Activated CD4-positive, CD25-positive, alpha-beta regulatory T cell treated with anti-CD3 and anti-CD28 coated beads, Interleukin-2, amount 50 U/mL, for 24 hours (primary cell): ENCODE data around the gene C1orf21.
A peak's percentile ranks its signal among the peaks of the same experiment; 100 is the strongest.

Source experiments
- ATAC-seq, 2 donors: fragments of 150-1000 bp; cut with Tn5 transposase; one replicate each; pipeline ENCODE4 v1.10.0; 2021; ENCODE audit warnings: mild to moderate bottlenecking in 1 of 2, moderate library complexity in 1 of 2

Gene C1orf21

DNA sequence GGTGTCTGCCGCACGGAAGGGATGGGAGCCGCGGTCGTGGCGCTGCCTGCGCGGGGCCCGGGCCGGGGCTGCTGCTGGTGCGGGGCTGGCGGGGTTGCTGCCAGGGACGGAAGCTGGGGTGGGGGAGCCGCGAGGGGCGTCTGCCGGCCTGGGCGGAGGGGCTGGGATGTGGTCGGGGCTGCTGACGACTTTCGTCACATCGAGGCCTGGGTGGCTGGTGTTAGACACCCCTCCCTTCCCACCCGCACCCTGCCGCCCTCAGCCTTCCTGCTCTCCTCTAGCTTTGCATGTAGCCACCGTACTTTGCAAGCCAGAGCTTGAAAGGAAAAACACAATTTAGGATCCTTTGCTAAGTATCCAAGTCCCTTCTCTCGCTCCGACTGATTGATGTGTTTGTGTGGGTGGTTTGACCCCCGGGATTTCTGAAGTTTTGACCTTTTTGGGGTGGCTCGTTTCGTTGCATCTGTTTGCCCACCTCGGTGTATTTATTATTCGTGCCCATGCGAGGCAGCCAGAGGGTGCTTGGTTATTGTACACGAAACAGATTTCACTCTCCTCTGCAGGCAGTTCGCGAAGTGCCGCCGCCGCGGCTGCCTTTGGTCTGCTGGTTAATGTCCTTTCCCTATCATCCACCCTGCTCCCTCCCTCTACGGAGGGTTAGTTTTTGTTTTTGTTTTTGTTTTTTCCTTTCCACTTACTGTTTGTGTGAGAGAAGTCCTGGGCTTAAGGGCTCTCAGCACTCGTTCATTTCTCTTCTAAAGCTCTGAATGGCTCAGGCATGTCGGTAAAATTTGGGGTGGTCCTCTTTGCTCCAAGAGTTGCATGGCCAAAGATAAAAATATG is 868 bp downstream of the C1orf21 start:
- ATAC-seq, result peak; percentile 25 to 29

DNA sequence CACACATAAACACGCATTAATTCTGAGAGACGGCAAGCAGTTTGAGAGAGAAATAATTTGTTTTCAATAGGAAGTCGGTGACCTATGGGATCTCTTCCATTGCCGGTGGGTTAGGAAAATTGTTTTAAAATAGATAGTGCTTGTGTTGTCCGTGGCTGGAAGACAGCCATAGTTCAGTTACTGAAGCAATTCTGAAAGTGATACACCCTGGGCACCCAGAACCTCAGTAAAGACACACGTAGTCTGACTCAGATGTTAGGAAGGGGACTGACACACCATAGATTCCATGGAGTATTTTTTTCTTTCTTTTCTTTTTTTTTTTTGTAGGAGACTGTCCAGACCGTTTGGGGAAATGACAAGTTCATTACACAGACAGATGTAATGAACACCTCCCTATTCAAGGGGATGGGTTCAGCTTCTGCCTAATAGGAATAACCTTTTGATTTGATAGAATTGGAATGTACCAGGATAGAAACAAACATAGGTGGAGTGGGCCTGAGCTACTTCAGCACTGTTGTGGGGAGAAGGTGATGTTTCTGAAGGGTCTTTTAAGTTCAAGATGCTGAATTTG is 1.6 kb downstream of the C1orf21 start:
- ATAC-seq, result no peak

GRCh38 chr1:184388971-184389370 is 2.1 kb downstream of the C1orf21 start:
- no peak for ATAC-seq

- ATAC-seq, result no peak
These were observed 2.6 kb downstream of the C1orf21 start for GRCh38 chr1:184389446-184389845.

DNA sequence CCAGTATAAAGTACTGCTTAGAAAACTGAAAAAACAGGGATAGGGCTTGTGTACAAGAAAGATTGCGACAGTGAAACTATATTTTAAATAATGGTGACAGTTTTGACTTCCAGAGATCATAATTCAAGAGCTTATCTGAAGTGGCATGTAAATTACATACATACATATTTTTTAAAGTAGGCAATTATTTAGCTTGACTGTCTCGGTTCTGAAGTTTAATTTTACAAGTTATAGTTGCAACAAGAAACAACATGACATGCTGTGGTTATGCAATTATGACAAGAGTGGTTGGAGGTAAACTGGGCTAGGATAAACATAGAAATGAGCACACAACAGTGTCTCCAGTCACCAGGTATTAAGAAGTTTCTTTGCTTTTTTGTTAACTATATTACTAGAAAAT is 4.1 kb downstream of the C1orf21 start:
- no peak for ATAC-seq

- ATAC-seq, result no peak
These were observed 5.2 kb downstream of the C1orf21 start for GRCh38 chr1:184392067-184392466.

DNA sequence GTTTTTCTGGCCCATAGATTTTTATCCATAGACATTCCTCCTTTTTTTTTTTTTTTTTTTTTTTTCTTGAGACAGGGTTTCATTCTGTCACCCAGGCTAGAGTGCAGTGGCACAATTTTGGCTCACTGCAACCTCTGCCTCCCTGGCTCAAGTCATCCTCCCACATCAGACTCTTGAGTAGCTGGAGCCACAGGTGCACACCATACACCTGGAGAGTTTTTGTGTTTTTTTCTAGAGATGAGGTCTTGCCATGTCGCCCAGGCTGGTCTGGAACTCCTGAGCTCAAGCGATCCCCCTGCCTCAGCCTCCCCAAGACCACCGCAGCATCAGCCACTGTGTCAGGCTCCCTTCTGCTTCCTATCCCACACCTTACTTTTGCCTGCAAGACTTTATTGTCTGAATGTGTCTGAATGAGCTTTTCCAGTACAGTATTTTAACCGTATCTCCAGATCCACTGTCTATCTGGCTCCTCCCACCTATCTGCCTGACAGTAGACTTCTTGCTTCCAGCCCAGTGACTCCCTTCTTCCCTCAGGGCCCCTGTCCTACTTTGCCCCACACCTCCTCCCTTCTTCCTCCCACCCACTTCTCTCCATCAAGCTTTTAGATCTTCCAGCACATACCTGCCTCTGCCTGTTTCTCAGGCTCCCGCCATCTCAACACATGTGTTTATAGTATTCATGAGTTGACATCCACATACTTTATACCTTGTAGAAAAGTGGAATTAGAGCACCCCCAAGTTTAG is 6.1 kb downstream of the C1orf21 start:
- no peak for ATAC-seq

DNA sequence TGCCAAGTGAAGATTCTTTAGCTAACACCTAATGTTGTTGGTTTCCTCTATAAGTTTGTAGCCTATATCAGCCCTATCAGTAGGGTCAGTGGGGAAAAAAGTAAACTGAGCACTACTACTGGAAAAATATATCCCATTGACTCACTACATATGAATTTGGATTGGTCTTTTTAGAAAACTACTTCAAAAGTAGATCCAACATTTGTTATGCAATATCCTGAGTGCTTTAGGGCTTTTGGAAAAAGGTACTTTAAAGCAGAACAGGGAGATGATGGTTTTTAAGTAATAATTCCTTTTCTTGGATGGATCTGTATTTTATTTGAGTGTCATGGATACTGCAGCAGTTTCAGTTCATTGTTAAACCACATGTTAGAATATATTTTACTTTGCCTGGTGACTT is 7.1 kb downstream of the C1orf21 start:
- no peak for ATAC-seq

GRCh38 chr1:184395370-184395769 is 8.5 kb downstream of the C1orf21 start:
- ATAC-seq, result no peak

DNA sequence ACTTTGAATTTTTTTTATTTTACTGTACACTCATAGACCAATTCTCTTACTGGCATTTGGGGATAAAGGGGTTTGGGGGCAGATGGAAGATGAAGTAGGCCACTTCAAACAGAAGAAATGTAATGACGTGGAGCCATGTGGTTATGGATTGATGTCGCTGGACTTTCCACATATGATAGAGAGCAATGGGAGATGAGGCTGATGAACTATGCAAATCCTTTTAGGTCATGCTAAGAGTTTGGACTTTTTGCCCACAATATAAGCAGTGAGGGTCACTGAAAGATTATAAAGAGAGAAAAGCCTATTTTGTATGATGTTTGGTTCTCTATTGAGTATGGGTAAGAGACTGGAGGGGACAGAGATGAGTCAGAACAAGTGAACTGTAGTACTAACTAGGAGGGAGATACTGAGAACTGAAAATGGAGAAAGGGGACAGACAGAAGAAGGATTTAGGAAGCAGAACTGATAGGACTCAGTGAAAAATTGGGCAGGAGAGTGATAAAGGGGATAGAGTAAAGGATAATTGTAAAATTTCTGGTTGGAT is 9.2 kb downstream of the C1orf21 start:
- no peak for ATAC-seq

GRCh38 chr1:184399192-184399847 is 12.5 kb downstream of the C1orf21 start:
- no peak for ATAC-seq

GRCh38 chr1:184403961-184404726 is 17.3 kb downstream of the C1orf21 start:
- no peak for ATAC-seq

DNA sequence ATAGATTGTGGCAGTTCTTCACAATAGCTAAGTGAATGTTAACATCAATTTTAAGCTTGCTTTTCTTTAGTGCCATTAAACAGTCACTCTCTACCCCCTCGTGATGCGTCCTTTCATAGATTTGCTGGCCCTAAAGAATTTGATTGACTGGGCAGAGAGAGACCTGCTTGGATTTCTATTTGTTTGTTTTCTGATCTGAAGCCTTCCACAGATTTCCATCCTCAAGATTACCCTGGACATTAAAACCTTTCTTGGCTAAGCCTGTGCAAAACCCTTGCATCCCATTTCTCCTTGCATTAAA is 17.8 kb downstream of the C1orf21 start:
- ATAC-seq, result no peak

DNA sequence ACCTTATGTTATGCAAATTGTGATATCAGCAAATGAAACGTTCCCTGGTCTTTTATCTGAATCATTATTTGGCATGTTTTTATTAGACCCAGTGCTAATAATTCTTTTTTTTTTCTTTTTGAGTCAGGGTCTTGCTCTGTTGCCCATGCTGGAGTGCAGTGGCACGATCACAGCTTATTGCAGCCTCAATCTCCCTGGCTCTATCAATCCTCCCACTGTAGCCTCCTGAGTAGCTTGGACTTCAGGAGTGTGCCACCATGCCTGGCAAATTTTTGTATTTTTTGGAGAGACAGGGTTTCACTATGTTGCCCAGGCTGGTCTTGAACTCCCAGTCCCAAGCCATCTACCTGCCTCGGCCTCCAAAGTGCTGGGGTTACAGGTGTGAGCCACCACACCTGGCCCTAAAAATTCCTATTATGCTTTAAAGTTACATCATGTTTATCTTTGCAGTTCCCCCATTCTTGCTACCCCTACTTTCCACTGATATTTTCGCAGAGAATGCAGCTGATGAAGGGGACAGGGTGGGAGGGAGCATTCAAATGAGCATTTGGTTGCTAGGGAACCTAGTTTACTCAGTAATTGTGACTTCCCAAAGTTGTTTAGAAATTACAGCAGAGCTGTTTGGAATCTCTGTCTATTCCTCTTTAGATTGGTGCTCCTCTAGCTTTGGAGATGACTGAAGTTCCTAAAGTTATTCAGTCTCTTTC is 18.4 kb downstream of the C1orf21 start:
- ATAC-seq, result no peak

- ATAC-seq, result no peak
These were observed 18.9 kb downstream of the C1orf21 start for GRCh38 chr1:184405801-184406142.

GRCh38 chr1:184406479-184406878 is 19.6 kb downstream of the C1orf21 start:
- ATAC-seq, result no peak

DNA sequence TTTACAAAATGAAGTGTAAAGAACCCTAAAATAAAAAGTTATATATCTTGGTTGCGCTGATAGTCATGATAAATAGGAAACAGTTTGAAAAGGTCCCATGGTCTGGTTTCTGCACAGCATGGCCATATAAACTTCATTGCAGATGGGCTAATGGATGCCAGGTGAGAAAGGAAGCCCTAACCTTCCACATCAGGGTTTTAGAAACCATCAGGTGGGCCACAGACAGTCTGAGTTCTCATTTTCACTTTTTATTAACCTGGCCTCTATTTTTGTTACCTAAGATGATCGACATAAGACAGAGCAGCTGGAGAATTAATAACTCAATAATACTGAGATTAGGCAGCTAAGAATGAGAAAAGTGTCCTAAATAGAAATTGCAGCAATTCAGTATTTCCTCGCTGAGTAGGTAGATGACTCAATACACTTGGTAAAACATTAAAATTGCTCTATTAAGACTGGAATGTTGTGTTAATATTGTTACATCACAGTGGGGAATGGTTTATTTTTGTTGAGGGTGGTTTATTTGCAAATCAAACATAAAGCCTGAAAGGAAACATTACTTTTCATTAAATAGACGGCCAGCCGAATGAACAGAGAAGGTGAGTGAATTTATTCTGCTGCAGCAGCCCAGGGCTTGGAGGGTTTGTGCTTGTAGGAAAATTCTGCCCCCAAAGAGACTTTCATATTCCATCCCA is 21.1 kb downstream of the C1orf21 start:
- ATAC-seq, result no peak

DNA sequence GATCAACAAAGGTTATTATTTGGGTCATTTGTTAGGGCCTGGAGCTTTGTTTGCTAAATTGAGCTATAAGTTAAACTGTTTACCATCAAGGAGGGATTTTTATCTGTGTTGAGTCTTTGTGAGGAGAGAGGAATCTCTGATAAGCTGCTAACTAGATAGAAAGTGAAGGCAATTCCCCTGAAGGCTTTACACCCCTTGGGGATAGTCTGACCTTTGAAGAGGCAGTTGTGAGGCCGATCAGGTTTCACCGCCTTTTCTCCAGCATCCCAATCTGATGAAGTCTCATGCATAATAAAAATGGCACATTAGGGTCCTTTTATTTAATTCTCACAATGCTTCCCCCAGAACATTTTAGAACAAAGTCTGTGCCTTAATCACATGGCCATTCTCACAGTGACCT is 21.8 kb downstream of the C1orf21 start:
- ATAC-seq, result no peak

DNA sequence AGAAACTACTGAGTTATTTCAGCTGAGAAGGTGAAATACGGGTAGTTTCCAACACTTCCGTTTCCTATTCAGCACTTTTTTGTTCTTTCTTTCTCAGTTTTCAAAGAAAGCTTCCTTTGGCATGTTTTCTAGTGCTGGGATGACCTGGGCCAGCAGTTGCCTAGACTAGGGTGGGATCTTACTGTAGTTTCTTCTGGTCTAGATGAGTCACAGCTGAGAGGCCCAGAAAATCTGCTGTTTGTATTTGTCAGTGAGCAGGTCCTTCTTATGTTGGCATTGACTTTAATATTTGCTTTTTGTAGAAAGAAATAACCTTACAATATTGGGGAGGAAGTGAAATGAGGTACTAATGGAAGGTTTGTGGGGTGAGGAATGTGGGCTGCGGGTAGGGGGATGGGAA is 22.2 kb downstream of the C1orf21 start:
- ATAC-seq, result no peak

DNA sequence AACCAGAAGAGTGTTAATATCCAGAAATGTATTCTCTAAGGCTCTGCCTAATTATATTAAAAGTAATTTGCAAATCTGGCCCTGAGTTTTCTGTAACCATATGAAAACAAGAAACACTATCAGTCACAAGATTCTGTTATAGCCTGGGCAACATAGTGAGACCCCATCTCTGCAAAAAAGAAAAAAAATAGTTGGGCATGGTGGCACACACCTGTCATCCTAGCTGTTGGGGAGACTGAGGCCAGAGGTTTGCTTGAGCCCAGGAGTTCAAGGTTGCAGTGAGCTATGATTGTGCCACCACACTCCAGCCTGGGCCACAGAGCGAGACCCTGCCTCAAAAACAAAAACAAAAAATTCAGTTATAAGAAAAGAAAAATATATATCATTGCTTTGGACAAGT is 25.6 kb downstream of the C1orf21 start:
- ATAC-seq, result no peak

DNA sequence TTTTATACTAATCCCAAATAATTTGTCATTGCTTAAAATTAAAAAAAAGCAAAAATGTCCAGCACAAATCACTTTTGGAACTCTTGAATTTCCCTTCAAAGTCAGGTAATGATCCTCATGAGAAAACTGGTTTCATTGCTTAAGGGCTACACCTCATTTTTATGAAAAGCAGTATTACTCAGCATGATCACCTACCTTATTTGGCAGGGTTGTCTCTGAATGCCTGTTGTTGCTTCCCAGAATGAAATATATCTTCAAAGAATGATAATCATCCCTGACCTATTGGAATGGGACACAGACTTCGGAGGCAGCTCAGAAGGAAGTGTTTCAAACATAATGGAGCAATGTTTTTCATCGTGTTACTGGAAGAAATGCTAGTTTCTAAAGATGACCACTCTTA is 29.7 kb downstream of the C1orf21 start:
- ATAC-seq, result no peak
